Gastroesophageal sphincter (tissue), 3 donors: ENCODE results near the gene ADAMTS4.

ENCODE experiments used
- CTCF ChIP-seq, 4 experiments: fragments of 200-600 bp in 2 of 4; fragments of 450-650 bp in 2 of 4; sonication (generic) in 1 of 4; IDR thresholded peaks; one replicate each; pipeline ENCODE4 v1.5.1; 2017 to 2019; ENCODE audit warnings: antibody characterized with exemption in 4 of 4, mild to moderate bottlenecking in 2 of 4, moderate library complexity in 2 of 4
- EP300 ChIP-seq: sonication (generic); formaldehyde crosslinking; IDR thresholded peaks from one replicate; pipeline ENCODE4 v1.6.1; 2017; ENCODE audit warnings: antibody characterized with exemption, mild to moderate bottlenecking

DNA sequence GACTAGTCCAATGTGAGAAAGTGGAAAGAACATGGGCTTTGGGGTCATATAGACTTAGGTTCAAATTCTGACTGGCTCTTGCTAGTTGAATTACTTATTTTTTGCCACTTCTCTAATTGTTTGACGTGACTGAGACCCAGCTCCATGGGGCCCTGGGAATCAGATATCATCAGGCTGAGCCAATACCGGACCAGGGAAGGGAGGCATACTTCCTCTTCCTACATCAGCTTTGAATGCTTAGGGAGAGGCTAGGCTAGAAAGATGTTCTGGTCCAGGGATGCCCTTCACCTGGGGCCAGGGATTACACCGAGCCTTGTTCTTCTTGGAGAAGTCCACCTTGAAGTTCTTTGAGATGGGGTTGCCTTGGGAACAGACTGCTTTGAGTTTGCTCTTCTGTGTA, 42.8 kb upstream of the ADAMTS4 start:
- no peak for TF ChIP-seq CTCF (IDR thresholded peaks at IDR 0.05)
- TF ChIP-seq EP300: no peak
